SU-DHL-6 (cell line): ENCODE data around the gene TMPRSS9.

ENCODE experiments used
- CTCF ChIP-seq: fragments of 200-600 bp; sonication (generic); IDR thresholded peaks from one replicate; pipeline ENCODE4 v1.5.1; 2017; ENCODE audit warnings: antibody characterized with exemption, mild to moderate bottlenecking, low read length, moderate library complexity; ENCODE audit not compliant: insufficient read depth, poor library complexity, severe bottlenecking
- EZH2phosphoT487 ChIP-seq: fragments of 200-600 bp; sonication (generic), shearing (Covaris generic); conservative IDR thresholded peaks from 2 replicates; pipeline ENCODE4 v1.6.1; 2018; ENCODE audit warnings: mild to moderate bottlenecking, antibody characterized with exemption, low read length, moderate library complexity, mixed read lengths

- no peak for TF ChIP-seq CTCF
- no peak for TF ChIP-seq EZH2phosphoT487
Observed at GRCh38 chr19:2462635-2463421, 102.8 kb downstream of the TMPRSS9 start.
